BJ (cell line): ENCODE results near the gene TBX4. TPM values are rescaled to one million over a fixed set of nuclear protein-coding genes. Genes with fewer than 3 reads are reported as not detected.
A peak's percentile ranks its signal among the peaks of the same experiment; 100 is the strongest.

Experiments
- CTCF ChIA-PET: fragments of 350-600 bp; formaldehyde crosslinking; extraction: SDS; loops from one replicate; lab custom pipeline; 2021; ENCODE audit warnings: antibody characterized with exemption, inconsistent platforms; lab: Yijun Ruan, JAX
- POLR2A ChIA-PET: fragments of 300-600 bp; sonication (Branson Sonifier 250); formaldehyde crosslinking; extraction: SDS; loops from one replicate; lab custom pipeline; 2021; ENCODE audit warnings: antibody characterized with exemption; lab: Charles Lee
- DNase-seq: peaks from one replicate; pipeline ENCODE4 v3.0.0-alpha.2; 2011; ENCODE audit warnings: low read depth
- H3K27me3 ChIP-seq: 2 replicates; pipeline ENCODE4 v1.6.0; 2011; ENCODE audit warnings: low read length; ENCODE audit not compliant: control insufficient read depth, insufficient read depth
- H3K36me3 ChIP-seq: 2 replicates; pipeline ENCODE4 v1.5.1; 2011; ENCODE audit warnings: low read length; ENCODE audit not compliant: control insufficient read depth, insufficient read depth
- H3K4me3 ChIP-seq: 2 replicates; pipeline ENCODE4 v1.5.1; 2011; ENCODE audit warnings: low read depth, mild to moderate bottlenecking, control low read depth, low read length
- polyA plus RNA-seq: library from polyadenylated mRNA; depleted of rRNA; stranded (reverse); fragments of >200 nt; gene quantifications from 2 replicates; pipeline ENCODE4 v1.2.3, GENCODE V29; 2011
- TF ChIP-seq, protein P1 (sequence below): IDR thresholded peaks from 2 replicates; pipeline ENCODE4 v1.5.1; 2011; ENCODE audit warnings: low read depth, mild to moderate bottlenecking, control low read depth, inconsistent platforms, low read length, moderate library complexity; ENCODE audit not compliant: insufficient read depth

The TBX4 gene
- polyA plus RNA-seq, 1 experiment = 3.7 TPM

DNA sequence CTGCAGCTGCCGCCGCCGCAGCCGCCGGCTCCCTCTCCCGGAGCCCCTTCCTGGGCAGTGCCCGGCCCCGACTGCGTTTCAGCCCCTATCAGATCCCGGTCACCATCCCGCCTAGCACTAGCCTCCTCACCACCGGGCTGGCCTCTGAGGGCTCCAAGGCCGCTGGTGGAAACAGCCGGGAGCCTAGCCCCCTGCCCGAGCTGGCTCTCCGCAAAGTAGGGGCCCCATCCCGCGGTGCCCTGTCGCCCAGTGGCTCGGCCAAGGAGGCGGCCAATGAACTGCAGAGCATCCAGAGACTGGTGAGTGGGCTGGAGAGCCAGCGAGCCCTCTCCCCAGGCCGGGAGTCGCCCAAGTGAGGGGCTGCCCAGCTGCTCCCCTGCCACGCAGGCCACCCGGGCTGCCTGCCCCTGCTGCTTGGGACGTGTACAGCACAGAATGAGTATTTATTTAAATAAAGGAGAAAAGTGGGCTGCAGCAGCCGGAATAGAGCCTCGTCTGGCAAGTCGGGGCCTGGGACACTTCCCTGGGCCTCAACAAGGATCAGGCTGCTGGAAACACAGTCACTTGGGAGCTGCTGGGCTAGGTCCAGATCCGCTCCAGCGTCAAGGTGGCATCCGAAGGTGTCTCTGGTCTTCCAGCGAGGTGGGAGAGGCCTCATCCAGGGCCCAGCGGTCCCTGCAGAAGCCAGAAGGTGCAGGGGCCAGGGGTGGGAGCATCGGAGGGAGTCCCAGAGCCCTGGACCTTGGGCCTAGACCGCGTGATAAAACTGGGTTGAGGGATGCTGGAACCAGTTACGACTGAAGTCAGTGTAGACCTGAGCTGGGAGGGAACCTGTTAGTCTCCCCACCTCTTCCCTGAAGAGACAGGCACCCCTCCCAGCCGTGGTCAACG, 43.8 kb upstream of the TBX4 start:
- TF ChIP-seq, protein P1, sequence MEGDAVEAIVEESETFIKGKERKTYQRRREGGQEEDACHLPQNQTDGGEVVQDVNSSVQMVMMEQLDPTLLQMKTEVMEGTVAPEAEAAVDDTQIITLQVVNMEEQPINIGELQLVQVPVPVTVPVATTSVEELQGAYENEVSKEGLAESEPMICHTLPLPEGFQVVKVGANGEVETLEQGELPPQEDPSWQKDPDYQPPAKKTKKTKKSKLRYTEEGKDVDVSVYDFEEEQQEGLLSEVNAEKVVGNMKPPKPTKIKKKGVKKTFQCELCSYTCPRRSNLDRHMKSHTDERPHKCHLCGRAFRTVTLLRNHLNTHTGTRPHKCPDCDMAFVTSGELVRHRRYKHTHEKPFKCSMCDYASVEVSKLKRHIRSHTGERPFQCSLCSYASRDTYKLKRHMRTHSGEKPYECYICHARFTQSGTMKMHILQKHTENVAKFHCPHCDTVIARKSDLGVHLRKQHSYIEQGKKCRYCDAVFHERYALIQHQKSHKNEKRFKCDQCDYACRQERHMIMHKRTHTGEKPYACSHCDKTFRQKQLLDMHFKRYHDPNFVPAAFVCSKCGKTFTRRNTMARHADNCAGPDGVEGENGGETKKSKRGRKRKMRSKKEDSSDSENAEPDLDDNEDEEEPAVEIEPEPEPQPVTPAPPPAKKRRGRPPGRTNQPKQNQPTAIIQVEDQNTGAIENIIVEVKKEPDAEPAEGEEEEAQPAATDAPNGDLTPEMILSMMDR = no peak
- H3K36me3 ChIP-seq = peaks cover 18% of the 10 kb centered on the region
- ChIA-PET POLR2A (no interaction called here), CTCF (interaction anchor here (0.5 to 14.0 kb wide), 12 partner anchors 10 to 746 kb away, joined by 3 to 206 read pairs (median 3); partner anchors contain the start of gene TBX2)
- no peak for DNase-seq
- H3K27me3 ChIP-seq = no peaks in the 10 kb centered on the region
- no peak overlapping the region for H3K4me3 ChIP-seq

DNA sequence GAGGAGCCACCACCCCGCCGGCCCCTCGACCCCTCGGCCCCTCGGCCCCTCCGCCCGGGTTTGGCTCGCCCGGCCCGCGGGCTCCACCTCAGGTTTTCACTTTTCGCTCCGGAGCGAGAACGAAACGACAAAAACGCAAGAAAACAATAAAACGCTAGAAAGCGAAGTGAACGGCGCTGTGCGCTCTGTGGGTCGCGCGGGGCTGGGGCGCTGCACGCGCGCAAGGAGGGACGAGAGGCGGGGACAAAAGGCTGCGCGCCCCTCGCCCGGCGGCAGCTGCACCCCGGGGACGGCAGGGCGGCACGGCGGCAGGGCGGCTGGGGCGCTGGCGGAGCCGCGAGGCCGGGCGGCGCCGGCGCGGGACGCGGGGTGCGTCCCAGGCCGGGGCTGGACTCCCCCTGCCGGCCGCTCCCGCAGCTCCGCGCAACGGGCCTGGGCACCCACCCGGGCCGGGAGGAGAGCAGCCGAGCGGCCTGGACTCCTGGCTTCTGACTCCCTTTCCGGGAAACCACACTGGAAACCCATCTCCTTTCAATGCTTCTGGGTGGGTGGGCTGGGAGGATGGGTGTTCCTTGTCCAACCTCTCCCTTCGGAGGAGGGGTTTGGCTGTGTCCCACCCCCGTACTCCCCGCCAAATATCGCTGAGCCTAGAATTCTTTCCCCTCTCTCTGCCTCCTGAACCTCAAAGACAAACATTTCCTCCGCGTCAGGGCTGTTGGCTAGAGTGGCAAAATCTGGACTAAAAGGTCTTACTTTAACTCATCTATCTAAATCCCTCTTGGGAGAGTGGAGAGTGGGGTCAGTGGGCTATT, 42.7 kb upstream of the TBX4 start:
- Histone ChIP-seq H3K27me3 (no peaks in the 10 kb centered on the region), H3K36me3 (peaks cover 14% of the 10 kb centered on the region), H3K4me3 (peak overlapping the region; percentile 38)
- TF ChIP-seq, protein P1 = peak; percentile 51
- ChIA-PET CTCF (interaction anchor here (0.6 to 14.0 kb wide), 18 partner anchors 8 to 747 kb away, joined by 3 to 206 read pairs (median 3); partner anchors contain the start of gene TBX2), POLR2A (no interaction called here)
- no peak for DNase-seq

DNA sequence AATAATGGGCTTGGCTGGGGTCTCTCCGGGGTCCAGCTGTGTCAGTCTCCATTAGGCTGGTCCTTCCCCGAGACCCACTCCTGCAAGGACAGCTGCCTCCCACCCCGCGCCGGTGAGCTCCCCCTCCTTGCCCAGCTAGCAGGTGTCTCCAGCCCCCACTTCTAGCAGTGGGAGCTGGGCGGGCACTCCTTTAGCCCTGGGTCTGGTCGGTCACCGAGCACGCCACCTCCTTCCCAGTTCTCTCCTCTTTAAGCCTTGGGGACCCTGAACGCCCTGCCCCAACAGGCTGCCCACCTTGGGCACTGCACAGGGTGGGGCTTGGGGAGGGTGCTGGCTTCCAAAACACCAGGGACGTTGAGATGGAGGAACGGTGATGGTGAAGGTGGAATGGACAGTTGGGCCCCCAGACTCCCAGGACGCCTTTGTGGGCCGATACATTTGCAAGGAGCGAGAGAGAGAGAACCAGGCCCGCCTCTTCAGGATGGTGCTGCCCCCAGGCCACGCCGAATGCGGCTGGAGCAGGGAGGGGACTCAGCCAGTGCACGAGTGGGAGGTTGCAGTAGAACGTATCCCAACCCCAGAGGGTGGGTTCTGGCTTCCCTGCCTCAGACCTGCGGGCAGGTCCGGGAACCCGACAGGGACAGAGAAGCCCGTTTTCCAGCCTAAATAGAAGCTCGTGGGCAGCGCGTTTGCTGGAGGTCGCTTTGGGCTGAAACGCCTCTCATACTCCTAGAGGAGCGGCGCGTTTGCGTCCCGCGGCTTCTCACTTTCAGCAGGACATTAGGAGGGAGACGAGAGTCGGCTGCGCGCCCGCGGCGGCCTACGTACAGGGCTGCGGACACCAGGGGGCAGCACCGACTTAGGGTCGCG, 41.8 kb upstream of the TBX4 start:
- Histone ChIP-seq H3K36me3 (peaks cover 8% of the 10 kb centered on the region), H3K27me3 (no peaks in the 10 kb centered on the region), H3K4me3 (peak overlapping the region; percentile 66)
- no peak for DNase-seq
- POLR2A ChIA-PET = no interaction called here
- TF ChIP-seq, protein P1 = peak; percentile 62
- CTCF ChIA-PET = interaction anchor here (0.5 to 14.0 kb wide), 17 partner anchors 9 to 690 kb away, joined by 3 to 206 read pairs (median 5); partner anchors contain the start of gene TBX2

DNA sequence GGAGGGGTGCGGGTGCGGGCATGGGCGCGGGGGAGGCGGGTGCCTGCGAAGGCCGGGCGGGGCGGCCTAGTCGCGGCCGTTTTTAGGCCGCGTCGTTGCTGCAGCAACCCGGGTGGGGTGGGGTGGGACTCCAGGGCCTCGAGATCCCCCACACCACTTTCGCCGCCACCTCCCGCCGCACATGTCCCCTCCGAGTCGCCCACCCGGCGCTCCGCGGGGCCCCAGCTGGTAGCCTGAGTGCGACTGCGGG, 41.3 kb upstream of the TBX4 start:
- ChIA-PET CTCF (interaction anchor here (1.0 to 14.0 kb wide), 11 partner anchors 31 to 690 kb away, joined by 3 to 206 read pairs (median 10); no protein-coding TSS in a partner anchor), POLR2A (no interaction called here)
- Histone ChIP-seq H3K36me3 (peaks cover 4% of the 10 kb centered on the region), H3K27me3 (no peaks in the 10 kb centered on the region), H3K4me3 (peak overlapping the region; percentile 66)
- TF ChIP-seq, protein P1 = no peak
- no peak for DNase-seq
